Epithelial cell of proximal tubule (primary cell): Measurements from ENCODE around the gene CHP2. TPM values are rescaled to one million over a fixed set of nuclear protein-coding genes. Genes with fewer than 3 reads are reported as not detected.

Experiments used
- DNase-seq: peaks from one replicate; pipeline ENCODE4 v3.0.0-alpha.2; 2011; ENCODE audit warnings: low read depth
- H3K4me3 ChIP-seq: 2 replicates; pipeline ENCODE4 v1.5.1; 2011; ENCODE audit warnings: low read depth, mild to moderate bottlenecking, low read length
- total RNA-seq: library from RNA; depleted of rRNA; stranded (reverse); fragments of >200 nt; gene quantifications from 2 replicates; pipeline ENCODE4 v1.2.3, GENCODE V29; 2015
- TF ChIP-seq, protein P1 (sequence below): conservative IDR thresholded peaks from 2 replicates; pipeline ENCODE4 v1.5.1; 2012; ENCODE audit warnings: low read depth, mild to moderate bottlenecking, low read length

CHP2 gene
- total RNA-seq = not detected in 2 replicates

DNA sequence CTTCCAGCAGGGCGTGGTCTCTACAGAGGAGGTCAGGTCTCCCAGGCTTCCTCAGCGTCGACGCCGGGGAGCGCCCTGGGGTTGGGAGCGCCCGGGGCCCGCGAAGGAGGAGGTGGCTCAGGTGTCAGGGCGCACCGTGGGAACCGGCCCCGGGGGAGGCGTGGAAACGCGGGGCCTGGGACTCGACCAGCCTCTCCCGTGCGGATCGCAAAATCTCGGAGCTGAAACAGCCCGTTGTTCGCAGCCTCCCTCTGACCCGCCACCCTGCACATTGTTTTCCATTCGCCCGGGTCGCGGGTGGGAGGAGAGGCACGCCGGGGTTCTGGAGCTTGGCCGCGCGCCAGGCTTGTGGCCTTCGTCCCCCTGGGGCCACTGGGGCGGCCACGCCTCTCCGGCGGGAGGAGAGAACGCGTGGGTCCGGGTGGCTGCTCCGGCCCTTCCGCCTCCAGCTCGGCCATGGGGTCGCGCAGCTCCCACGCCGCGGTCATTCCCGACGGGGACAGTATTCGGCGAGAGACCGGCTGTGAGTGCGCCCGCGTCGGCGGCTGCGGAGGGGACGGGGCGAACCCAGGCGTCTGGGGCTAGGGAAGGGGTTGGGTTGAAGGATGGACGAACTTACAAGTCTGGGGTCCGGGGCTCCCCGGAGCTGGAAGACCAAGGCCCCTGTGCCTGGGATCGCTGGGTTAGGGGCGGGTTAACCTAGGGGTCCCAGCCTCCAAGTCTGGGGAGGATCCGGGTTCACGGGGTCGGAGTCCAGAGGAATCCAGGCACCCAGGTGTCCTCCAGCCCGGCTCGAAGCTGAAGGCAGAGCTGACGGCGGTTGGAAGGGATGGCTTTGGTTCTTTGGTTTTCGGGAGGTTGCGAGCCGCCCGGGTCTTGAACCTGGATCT, at the start of gene CHP2:
CHP2 (plus strand) TSS at position 433 of the 890 bp plus-strand sequence; CDS start at position 457, 24 bp downstream.
- DNase-seq = no peak
- TF ChIP-seq, protein P1, sequence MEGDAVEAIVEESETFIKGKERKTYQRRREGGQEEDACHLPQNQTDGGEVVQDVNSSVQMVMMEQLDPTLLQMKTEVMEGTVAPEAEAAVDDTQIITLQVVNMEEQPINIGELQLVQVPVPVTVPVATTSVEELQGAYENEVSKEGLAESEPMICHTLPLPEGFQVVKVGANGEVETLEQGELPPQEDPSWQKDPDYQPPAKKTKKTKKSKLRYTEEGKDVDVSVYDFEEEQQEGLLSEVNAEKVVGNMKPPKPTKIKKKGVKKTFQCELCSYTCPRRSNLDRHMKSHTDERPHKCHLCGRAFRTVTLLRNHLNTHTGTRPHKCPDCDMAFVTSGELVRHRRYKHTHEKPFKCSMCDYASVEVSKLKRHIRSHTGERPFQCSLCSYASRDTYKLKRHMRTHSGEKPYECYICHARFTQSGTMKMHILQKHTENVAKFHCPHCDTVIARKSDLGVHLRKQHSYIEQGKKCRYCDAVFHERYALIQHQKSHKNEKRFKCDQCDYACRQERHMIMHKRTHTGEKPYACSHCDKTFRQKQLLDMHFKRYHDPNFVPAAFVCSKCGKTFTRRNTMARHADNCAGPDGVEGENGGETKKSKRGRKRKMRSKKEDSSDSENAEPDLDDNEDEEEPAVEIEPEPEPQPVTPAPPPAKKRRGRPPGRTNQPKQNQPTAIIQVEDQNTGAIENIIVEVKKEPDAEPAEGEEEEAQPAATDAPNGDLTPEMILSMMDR = no peak
- H3K4me3 ChIP-seq = peak within 1 kb of the TSS; percentile 23

DNA sequence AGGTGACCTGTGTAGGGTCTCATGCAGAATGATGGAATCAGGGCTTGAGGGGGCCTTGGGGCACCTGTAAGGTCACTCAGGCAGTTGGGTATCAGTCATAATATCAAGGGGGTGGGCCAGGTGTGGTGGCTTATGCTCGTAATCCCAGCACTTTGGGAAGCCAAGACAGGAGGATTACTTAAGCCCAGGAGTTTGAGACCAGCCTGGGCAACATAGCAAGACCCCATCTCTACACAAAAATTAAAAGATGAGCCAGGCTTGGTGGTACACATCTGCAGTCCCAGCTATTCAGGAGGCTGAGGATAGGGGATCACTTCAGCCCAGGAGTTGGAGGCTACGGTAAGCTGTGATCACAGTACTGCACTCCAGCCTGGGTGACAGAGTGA, 49.3 kb upstream of the CHP2 start:
- DNase-seq = no peak
- TF ChIP-seq, protein P1 = no peak
- no peak overlapping the region for H3K4me3 ChIP-seq

DNA sequence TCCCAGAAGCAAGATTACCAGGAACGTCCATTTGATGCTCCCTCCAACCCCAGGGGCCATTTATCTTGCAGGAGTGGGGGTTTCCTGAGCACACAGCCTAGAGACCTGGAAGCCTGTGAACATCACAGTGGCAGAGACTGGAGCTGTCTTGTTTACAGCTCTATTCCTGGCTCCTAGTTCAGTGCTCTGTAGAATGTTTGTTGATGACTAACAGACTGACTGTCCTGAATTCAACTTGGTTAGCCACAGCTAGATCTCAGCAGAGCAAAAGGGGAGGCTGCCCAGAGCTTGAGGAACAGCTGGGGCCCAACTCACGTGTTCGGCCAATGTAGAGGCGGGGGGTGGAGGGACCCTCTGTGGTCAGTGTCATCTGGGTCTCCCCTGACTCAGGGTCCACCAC, 48.4 kb upstream of the CHP2 start:
- DNase-seq = no peak
- no peak overlapping the region for H3K4me3 ChIP-seq
- TF ChIP-seq, protein P1 = no peak

DNA sequence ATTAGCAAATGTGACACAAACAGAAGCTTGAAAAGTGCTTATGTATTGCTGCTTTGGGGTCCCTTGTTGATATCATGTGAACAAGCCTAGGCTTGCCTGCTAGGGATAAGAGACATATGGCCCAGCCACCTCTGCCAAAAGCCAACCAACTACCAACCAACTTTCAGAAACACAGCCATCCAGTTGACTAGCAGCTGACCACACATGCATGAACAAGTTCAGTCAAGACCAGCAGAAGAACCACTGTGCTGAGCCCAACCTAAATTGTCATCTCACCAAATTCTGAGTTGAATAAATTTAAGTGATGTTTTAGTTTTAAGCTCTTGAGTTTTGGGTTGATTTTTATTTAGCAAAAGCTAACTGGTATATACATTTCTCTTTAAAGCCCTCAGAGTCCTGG, 45.3 kb upstream of the CHP2 start:
- no peak overlapping the region for H3K4me3 ChIP-seq
- TF ChIP-seq, protein P1 = no peak
- DNase-seq = no peak

DNA sequence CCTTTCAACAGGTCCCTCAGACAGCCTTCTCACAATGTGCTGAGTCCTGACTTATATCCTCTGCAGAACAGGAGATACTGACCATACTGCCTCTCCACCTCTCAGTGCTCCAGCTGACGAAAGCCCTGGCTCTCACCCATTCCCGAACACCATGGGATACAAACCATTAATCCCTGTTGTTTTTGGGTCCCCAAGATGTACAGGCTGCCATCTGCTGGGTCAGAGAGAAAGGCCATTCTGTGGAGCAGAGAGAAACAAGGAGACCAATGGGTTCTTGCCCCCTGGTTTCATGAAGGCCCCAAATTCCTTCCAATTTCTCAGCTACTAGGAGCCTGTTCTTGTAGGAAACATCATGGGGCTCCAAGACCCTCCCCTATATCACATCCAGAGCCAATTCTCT, 44.8 kb upstream of the CHP2 start:
- TF ChIP-seq, protein P1 = peak; percentile 23
- no peak overlapping the region for H3K4me3 ChIP-seq
- no peak for DNase-seq

DNA sequence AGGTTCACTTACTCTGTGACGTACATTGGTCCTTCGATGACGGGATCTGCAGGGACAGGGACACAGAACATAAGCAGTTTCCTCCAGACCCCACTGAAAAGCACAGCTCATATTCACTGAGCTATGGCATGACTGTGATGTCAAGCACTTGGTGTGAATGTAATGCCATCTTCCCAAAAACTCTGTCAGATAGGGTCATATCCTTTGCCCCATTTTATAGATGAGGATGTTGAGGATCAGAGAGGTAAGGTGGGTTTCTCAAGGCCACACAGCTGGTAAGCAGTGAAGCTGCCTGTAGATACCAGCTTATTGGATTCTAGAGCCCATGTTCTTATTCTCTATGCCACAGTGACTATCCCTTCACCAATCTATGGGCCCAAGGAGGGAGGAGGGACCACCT, 44.3 kb upstream of the CHP2 start:
- DNase-seq = no peak
- TF ChIP-seq, protein P1 = no peak
- H3K4me3 ChIP-seq = no peak overlapping the region

DNA sequence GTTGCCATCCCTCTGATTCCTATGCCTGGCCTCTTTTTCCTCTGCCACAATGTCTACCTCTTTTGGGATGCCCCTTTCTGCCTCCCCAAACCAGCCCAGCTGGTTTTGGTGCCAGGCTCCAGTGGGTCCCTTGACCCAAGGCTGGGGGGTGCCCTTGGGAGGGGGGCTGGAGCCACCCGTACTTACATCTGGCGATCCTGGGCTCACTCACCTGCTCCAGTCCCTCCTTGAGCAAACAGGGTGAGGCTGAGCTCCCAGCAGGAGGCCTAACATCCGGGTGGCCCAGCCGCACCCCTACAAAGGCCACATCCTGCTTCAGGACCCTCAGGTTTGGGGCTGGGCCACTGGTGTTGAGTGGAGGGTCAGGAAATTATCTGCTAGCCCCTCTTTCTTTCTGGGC, 43.0 kb upstream of the CHP2 start:
- TF ChIP-seq, protein P1 = no peak
- no peak for DNase-seq
- H3K4me3 ChIP-seq = no peak overlapping the region
